SJCRH30 (cell line): ENCODE data around the gene XPOT. TPM values are rescaled to one million over a fixed set of nuclear protein-coding genes. Genes with fewer than 3 reads are reported as not detected.

Experiments
- DNase-seq, 2 experiments: peaks; one replicate each; pipeline ENCODE4 v3.0.0-alpha.2; 2015 to 2020
- H3K27ac ChIP-seq: fragments of 250-450 bp; sonication (Bioruptor Pico); 2 replicates; pipeline ENCODE4 v1.5.1; 2020; ENCODE audit warnings: mild to moderate bottlenecking, moderate library complexity
- H3K27me3 ChIP-seq: fragments of 250-450 bp; sonication (Bioruptor Pico); 2 replicates; pipeline ENCODE4 v1.5.1; 2020; ENCODE audit warnings: mild to moderate bottlenecking, moderate library complexity
- H3K36me3 ChIP-seq: fragments of 250-450 bp; sonication (Bioruptor Pico); 2 replicates; pipeline ENCODE4 v1.5.1; 2020; ENCODE audit warnings: mild to moderate bottlenecking, moderate library complexity
- H3K4me1 ChIP-seq: fragments of 250-450 bp; sonication (Bioruptor Pico); 2 replicates; pipeline ENCODE4 v1.5.1; 2020; ENCODE audit warnings: mild to moderate bottlenecking, moderate library complexity
- H3K4me3 ChIP-seq: fragments of 250-450 bp; sonication (Bioruptor Pico); 2 replicates; pipeline ENCODE4 v1.5.1; 2020; ENCODE audit warnings: mild to moderate bottlenecking, moderate library complexity
- H3K9me3 ChIP-seq: fragments of 250-450 bp; sonication (Bioruptor Pico); replicated peaks from 2 replicates; pipeline ENCODE4 v1.5.1; 2020; ENCODE audit warnings: mild to moderate bottlenecking, moderate library complexity
- total RNA-seq: library from RNA; depleted of rRNA; stranded (reverse); fragments of >200 nt; shearing (Covaris generic); gene quantifications from 2 replicates; pipeline ENCODE4 v1.2.3, GENCODE V29; 2014

The XPOT gene
- total RNA-seq, 1 experiment from 2014 or later, result 86.0 TPM

DNA sequence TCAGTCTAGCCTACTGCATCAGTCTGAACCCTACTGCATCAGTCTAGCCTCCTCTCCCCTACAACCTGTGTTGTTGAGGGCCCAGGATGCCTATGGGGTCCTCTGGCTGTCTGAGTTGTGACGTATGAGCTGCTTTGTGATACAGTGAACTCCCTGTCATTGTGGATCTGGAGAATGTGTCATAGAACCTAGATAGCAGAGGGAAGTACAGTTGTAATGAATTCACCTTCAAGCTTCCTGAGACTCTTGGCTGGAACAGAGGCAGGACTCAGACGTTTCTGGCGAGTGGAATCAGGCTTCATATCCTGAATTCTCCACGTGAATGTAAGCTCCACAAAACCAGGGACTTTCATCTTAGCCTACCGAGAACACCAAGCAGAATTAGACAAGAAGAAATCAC, 64.8 kb downstream of the XPOT start:
- Histone ChIP-seq H3K4me3 (no peak overlapping the region), H3K27ac (no peak overlapping the region), H3K9me3 (no peaks in the 10 kb centered on the region), H3K4me1 (peaks cover 10% of the 10 kb centered on the region), H3K36me3 (peaks cover 33% of the 10 kb centered on the region), H3K27me3 (no peaks in the 10 kb centered on the region)
- no peak for DNase-seq

DNA sequence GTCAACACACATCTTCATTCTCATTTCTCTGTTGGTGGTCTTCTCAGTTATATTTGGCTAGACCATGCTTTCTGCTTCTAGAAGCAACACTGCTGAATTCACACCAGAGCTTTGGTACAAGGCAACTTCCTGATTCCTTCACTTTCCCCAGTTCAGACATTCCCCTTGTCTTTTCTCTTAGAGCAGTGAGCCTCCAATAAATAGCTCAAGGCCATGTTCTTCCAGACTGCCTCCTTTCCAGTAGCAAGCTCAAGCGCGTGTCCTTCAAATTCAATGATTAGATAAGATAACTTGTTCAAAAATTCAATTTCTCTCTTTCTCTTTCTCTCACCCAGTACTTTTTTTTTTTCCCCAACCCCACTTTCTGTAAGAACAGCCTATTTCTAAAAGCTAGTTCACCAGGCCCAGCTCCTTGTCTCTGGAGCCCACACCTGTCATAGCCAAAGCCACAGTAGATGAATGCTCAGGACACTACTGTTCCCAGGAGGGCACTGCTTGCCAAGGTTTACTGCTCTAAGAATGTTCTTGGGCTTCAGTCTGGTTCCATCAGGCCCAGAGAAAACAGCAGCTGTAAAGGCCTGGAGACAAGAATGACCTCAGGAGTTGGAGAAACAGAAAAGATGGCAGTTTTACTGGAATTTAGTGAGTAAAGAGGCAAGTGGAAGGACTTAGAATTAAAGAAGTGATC, 65.4 kb downstream of the XPOT start:
- no peak overlapping the region for H3K27ac ChIP-seq
- H3K36me3 ChIP-seq, result peaks cover 33% of the 10 kb centered on the region
- H3K4me1 ChIP-seq, result peaks cover 10% of the 10 kb centered on the region
- DNase-seq, result peak; percentile 9 to 53
- H3K9me3 ChIP-seq, result no peaks in the 10 kb centered on the region
- no peaks in the 10 kb centered on the region for H3K27me3 ChIP-seq
- H3K4me3 ChIP-seq, result no peak overlapping the region

GRCh38 chr12:64470495-64470894, 66.3 kb downstream of the XPOT start:
- 0 out of 2 replicates have a peak, but pooled peaks cover 2% of the 10 kb centered on the region for H3K9me3 ChIP-seq
- no peak for DNase-seq
- no peak overlapping the region for H3K27ac ChIP-seq
- H3K27me3 ChIP-seq, result no peaks in the 10 kb centered on the region
- H3K4me3 ChIP-seq, result no peak overlapping the region
- H3K4me1 ChIP-seq, result peaks cover 10% of the 10 kb centered on the region
- H3K36me3 ChIP-seq, result peaks cover 39% of the 10 kb centered on the region

DNA sequence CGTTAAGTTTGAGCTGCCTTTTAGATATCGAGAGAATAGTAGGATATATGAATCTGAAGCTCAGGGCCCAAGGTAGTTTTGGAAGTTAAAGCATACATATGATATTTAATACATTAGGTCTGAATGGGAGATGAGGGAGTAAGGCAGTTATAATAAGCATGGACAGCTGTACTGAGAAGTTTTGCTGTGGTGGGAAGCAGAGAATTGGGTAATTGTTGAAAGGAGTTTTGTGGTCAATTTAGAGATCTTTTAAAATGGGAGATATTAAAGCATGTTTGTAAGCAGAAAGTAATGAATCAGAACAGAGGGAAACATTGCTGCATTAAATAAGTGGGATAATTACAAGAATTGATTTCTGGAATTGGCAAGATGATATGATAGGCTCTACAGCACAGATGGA, 69.0 kb downstream of the XPOT start:
- Histone ChIP-seq H3K9me3 (peaks cover 9% of the 10 kb centered on the region; the same call in 1 of the 2 replicates), H3K27me3 (no peaks in the 10 kb centered on the region), H3K4me1 (peaks cover 10% of the 10 kb centered on the region), H3K36me3 (peaks cover 40% of the 10 kb centered on the region), H3K4me3 (no peak overlapping the region), H3K27ac (peak overlapping the region; percentile 15; the same call in 1 of the 2 replicates)
- peak; percentile 9 to 68 for DNase-seq

GRCh38 chr12:64475518-64475917, 71.3 kb downstream of the XPOT start:
- Histone ChIP-seq H3K36me3 (peaks cover 47% of the 10 kb centered on the region), H3K27ac (no peak overlapping the region), H3K4me3 (no peak overlapping the region), H3K4me1 (peaks cover 7% of the 10 kb centered on the region), H3K27me3 (no peaks in the 10 kb centered on the region), H3K9me3 (peaks cover 9% of the 10 kb centered on the region; the same call in 1 of the 2 replicates)
- no peak for DNase-seq

GRCh38 chr12:64476844-64477243, 72.7 kb downstream of the XPOT start:
- Histone ChIP-seq H3K27ac (no peak overlapping the region), H3K9me3 (peaks cover 9% of the 10 kb centered on the region; the same call in 1 of the 2 replicates), H3K4me3 (no peak overlapping the region), H3K36me3 (peaks cover 55% of the 10 kb centered on the region), H3K4me1 (peaks cover 7% of the 10 kb centered on the region), H3K27me3 (no peaks in the 10 kb centered on the region)
- no peak for DNase-seq

- H3K4me3 ChIP-seq, result no peak overlapping the region
- H3K4me1 ChIP-seq, result no peaks in the 10 kb centered on the region
- no peak overlapping the region for H3K27ac ChIP-seq
- DNase-seq, result no peak
- H3K9me3 ChIP-seq, result peaks cover 9% of the 10 kb centered on the region; the same call in 1 of the 2 replicates
- peaks cover 69% of the 10 kb centered on the region for H3K36me3 ChIP-seq
- H3K27me3 ChIP-seq, result no peaks in the 10 kb centered on the region
These were observed 74.5 kb downstream of the XPOT start for GRCh38 chr12:64478661-64479060.

DNA sequence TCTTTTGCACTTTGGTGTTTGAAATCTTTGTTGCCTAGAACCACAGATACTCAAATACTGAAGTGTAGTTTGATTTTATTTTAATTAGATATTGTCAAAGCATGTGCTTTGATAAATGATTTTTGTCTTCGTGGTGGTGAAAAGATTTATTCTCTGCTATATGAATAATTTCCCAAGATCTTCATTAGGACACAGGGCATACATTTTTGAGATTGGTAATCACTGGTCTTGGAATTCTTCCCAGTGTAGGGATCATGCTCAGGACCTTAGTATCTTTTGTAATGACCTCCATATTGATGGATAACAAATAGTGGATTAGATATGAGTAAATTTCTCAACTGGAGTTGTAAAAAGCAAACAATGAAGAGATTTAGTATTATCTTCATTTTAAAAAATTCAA, 76.0 kb downstream of the XPOT start:
- Histone ChIP-seq H3K27me3 (no peaks in the 10 kb centered on the region), H3K36me3 (peaks cover 60% of the 10 kb centered on the region), H3K4me1 (no peaks in the 10 kb centered on the region), H3K4me3 (no peak overlapping the region), H3K27ac (no peak overlapping the region), H3K9me3 (peaks cover 9% of the 10 kb centered on the region; the same call in 1 of the 2 replicates)
- no peak for DNase-seq

GRCh38 chr12:64486657-64487056, 82.5 kb downstream of the XPOT start:
- H3K27ac ChIP-seq, result no peak overlapping the region
- peaks cover 66% of the 10 kb centered on the region for H3K36me3 ChIP-seq
- no peak overlapping the region for H3K4me3 ChIP-seq
- H3K4me1 ChIP-seq, result no peaks in the 10 kb centered on the region
- H3K9me3 ChIP-seq, result no peaks in the 10 kb centered on the region
- no peaks in the 10 kb centered on the region for H3K27me3 ChIP-seq
- DNase-seq, result no peak

DNA sequence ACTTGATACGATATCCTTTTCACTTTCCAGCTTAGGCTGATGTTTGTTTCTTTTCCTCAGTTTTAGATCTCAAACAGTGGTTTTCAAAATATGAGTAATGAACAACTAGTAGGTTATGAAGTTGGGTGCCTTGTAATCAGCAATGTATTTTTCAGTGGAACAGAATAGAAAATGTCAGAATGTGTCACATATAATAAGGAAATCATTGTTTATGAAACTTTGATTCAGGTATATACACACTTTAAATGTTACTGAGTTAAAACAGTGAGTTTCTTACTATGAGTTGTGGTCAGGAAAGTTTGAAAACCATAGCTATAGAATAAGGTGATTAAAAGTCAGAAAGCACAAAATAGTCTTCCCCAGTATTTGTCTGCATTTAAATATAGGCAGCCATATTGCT, 87.5 kb downstream of the XPOT start:
- Histone ChIP-seq H3K9me3 (no peaks in the 10 kb centered on the region), H3K27ac (no peak overlapping the region), H3K27me3 (no peaks in the 10 kb centered on the region), H3K4me1 (no peaks in the 10 kb centered on the region), H3K4me3 (no peak overlapping the region), H3K36me3 (peaks cover 60% of the 10 kb centered on the region)
- DNase-seq, result no peak

GRCh38 chr12:64493513-64493912, 89.3 kb downstream of the XPOT start:
- no peak overlapping the region for H3K27ac ChIP-seq
- no peaks in the 10 kb centered on the region for H3K4me1 ChIP-seq
- no peaks in the 10 kb centered on the region for H3K9me3 ChIP-seq
- peaks cover 52% of the 10 kb centered on the region for H3K36me3 ChIP-seq
- H3K27me3 ChIP-seq, result no peaks in the 10 kb centered on the region
- no peak for DNase-seq
- no peak overlapping the region for H3K4me3 ChIP-seq

- Histone ChIP-seq H3K4me3 (no peak overlapping the region), H3K27ac (no peak overlapping the region), H3K27me3 (no peaks in the 10 kb centered on the region), H3K36me3 (peaks cover 51% of the 10 kb centered on the region), H3K4me1 (no peaks in the 10 kb centered on the region), H3K9me3 (no peaks in the 10 kb centered on the region)
- DNase-seq, result no peak
These were observed 91.0 kb downstream of the XPOT start for GRCh38 chr12:64494998-64495729.

DNA sequence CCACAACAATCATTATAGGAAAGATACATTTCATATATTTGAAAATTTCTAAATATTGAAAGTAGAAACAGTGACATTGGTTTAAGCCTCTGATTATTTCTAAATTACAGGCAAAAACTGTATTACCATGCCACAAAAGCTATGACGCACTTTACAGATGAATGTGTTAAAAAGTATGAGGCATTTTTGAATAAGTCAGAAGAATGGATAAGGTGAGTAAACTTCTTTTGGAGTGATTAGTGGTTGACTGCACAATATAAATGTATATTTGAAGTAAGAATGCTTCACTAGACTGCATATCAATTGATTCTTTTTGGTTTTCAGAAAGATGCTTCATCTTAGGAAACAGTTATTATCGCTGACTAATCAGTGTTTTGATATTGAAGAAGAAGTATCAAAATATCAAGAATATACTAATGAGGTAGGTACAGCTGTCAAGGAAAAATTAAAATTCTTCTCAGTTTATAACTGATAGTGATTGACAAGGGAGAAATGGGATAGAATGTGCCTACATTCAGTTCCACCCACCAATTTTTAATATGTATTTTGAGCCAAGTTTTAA, 92.7 kb downstream of the XPOT start:
- H3K4me3 ChIP-seq, result no peak overlapping the region
- no peak overlapping the region for H3K27ac ChIP-seq
- H3K9me3 ChIP-seq, result no peaks in the 10 kb centered on the region
- no peak for DNase-seq
- H3K4me1 ChIP-seq, result no peaks in the 10 kb centered on the region
- H3K27me3 ChIP-seq, result no peaks in the 10 kb centered on the region
- H3K36me3 ChIP-seq, result peaks cover 48% of the 10 kb centered on the region

DNA sequence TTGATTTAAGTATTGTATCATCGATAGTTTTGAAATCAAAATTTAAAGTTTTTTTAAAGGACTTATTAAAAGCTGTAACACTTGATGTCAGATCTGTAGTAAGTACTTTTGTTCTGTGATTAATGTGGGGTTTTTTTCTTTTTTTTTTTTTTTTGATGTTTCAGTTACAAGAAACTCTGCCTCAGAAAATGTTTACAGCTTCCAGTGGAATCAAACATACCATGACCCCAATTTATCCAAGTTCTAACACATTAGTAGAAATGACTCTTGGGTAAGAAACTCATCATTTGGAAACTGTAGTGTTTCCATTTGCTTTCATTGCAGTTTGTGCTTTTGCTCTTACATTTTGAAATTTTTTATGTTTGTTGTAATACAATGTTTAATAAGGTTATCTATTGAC, 93.3 kb downstream of the XPOT start:
- Histone ChIP-seq H3K27me3 (no peaks in the 10 kb centered on the region), H3K36me3 (peaks cover 47% of the 10 kb centered on the region), H3K27ac (no peak overlapping the region), H3K4me3 (no peak overlapping the region), H3K4me1 (no peaks in the 10 kb centered on the region), H3K9me3 (no peaks in the 10 kb centered on the region)
- no peak for DNase-seq

DNA sequence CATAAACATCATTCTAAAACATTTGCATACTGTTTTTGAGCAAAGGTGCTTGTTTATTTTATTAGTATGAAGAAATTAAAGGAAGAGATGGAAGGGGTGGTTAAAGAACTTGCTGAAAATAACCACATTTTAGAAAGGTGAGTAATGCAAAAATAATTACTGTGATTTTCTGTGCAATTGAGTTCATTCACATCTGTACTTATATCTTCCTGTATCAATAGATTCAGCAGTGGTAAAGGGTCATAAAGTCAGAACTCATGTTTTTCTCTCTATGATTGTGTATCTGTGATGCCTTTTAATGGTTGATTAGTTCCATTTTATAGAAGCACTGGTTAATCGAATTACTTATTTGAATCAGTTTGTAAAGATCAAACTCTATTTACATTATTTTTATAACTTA, 93.7 kb downstream of the XPOT start:
- H3K36me3 ChIP-seq, result peaks cover 51% of the 10 kb centered on the region

More for the DNA sequence above, 93.7 kb downstream of the XPOT start:
- H3K4me3 ChIP-seq, result no peak overlapping the region
- H3K27ac ChIP-seq, result no peak overlapping the region
- no peaks in the 10 kb centered on the region for H3K27me3 ChIP-seq
- DNase-seq, result no peak
- no peaks in the 10 kb centered on the region for H3K9me3 ChIP-seq
- no peaks in the 10 kb centered on the region for H3K4me1 ChIP-seq
